ENCODE results near the gene XPO6. TPM values are rescaled to one million over a fixed set of nuclear protein-coding genes. Genes with fewer than 3 reads are reported as not detected.

Gene XPO6
- total RNA-seq, 1 donor = 105 TPM

DNA sequence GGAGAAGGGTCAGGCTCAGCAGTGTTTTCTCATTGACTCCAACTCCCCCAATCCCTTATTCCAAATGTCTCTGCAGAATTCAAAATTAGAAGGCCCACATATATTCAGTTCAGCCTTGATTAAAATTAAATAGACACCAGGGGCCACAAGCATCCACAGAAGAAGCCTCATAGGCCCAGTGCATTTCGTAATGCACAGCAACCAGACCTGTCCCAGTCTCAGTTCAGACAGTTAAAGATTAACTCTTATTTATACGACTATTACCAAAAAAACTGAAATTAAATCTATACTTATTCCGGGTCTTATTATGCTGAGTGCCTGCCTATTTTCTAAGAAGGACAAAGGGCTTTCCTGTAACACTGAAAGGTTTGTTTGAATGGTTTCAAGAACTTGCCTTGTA, 106.5 kb downstream of the XPO6 start:
- no peak for DNase-seq (ENCODE audit: low read depth)
- H3K4me3 ChIP-seq (ENCODE audit: low read depth, low read length) = no peak overlapping the region
- TF ChIP-seq CTCF (IDR thresholded peaks at IDR 0.05; ENCODE audit: insufficient read depth, low read depth, low read length) = no peak

DNA sequence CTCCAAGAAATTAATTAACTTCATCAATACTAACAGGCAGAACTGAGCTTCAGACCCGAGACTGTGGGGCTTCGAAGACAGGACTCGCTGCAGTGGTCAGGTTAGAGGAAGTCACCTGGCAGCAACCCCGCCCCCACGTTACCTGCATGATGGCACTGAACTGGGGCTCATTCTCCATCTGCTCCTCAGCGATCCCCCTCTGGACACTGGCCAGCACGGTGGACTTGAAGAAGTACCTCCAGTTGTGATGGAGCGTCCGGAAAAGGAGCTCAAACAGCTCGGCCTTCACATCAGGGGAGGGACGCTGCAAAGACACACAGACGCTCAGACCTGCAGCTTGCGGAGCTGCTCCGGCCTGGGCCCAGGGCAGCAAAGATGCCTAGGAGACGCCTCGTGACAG, 107.4 kb downstream of the XPO6 start:
- TF ChIP-seq CTCF (IDR thresholded peaks at IDR 0.05; ENCODE audit: insufficient read depth, low read depth, low read length) = no peak
- DNase-seq (ENCODE audit: low read depth) = no peak
- H3K4me3 ChIP-seq (ENCODE audit: low read depth, low read length) = no peak overlapping the region

- no peak for DNase-seq (ENCODE audit: low read depth)
- no peak overlapping the region for H3K4me3 ChIP-seq (ENCODE audit: low read depth, low read length)
- no peak for TF ChIP-seq CTCF (IDR thresholded peaks at IDR 0.05; ENCODE audit: insufficient read depth, low read depth, low read length)
Measured at GRCh38 chr16:28103516-28104170, 108.1 kb downstream of the XPO6 start.

GRCh38 chr16:28101533-28101890, 110.3 kb downstream of the XPO6 start:
- no peak for DNase-seq (ENCODE audit: low read depth)
- no peak overlapping the region for H3K4me3 ChIP-seq (ENCODE audit: low read depth, low read length)
- no peak for TF ChIP-seq CTCF (IDR thresholded peaks at IDR 0.05; ENCODE audit: insufficient read depth, low read depth, low read length)

DNA sequence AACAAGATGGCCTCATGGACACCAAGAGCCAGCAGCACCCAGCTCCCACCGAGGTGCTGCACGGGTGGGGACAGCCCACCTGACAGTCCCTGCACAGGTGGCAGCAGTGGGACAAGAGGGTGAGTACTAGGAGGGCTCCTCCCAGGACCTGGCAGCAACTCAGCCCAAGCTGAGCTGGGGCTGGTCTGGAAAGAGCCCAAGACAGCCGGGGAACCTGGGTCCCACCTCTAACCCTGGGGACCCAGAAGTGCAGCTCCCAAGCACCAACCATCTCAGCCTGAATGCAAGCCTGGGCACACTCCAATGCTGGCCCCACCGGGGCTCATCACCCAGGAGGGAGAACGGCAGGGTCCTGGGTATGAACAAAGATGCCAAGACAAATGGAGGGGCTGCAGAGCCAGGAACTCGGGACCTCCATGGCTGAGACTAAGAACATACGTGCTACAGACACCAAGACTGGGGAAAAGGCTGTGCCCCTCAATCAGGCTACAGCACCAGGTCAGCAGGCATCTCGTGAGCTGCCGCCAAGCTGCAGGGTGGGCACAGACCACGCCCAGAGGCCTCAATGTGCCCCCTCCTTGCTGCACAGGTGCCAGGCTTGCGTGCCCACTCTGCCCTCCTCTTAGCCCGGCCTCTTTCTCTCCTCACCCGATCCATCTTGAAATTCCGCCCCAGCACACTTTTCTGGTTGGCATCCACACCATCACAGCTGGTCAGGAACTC, 110.8 kb downstream of the XPO6 start:
- H3K4me3 ChIP-seq (ENCODE audit: low read depth, low read length) = no peak overlapping the region
- DNase-seq (ENCODE audit: low read depth) = no peak
- no peak for TF ChIP-seq CTCF (IDR thresholded peaks at IDR 0.05; ENCODE audit: insufficient read depth, low read depth, low read length)

DNA sequence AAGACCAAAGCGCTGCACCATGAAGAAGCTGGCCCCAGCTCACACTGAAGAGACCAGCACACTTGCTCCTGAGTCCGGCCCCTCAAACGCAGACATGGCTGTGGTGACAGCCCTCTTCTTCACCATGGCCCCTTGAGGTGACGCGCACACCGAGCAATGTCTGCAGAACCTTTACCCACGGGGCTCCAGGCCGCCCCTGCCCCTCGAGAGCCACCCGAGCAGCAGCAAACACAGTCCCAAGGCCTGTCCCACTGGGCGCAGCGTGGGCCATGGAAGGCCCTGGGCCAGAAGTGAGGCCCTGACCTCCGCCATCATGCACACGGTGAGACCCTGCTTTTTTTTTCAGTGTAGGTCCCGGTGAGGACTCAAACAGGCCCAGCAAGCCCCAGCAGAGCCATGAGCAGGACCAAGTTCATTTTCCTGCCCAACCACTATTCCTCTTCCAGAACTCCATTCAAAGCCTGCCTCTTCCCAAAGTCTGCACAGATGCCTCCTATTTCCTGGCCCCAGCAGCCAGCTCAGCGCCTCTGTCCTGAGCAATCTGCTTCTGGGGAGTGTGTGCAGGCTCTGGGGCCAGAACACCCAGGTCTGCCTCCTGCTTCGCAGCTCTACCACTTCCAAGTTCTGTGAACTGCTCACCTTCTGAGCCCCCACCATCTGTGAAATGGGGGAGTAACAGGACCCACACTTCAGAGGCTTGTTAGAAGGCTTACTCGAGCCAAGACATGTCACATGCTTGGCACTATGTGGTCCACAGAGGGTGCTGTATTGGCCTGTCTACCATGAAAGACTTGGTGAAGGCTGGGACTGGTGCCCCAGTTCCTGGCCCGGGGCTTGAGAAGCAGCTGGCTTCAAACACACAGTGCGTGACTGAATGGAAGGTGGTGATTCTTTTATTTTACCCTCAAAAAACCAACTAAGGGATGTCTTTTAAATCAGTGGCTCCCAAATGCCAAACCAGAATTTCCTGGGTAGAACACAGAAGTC, 112.5 kb downstream of the XPO6 start:
- DNase-seq (ENCODE audit: low read depth) = no peak
- TF ChIP-seq CTCF (IDR thresholded peaks at IDR 0.05; ENCODE audit: insufficient read depth, low read depth, low read length) = no peak

More for the DNA sequence above, 112.5 kb downstream of the XPO6 start:
- no peak overlapping the region for H3K4me3 ChIP-seq (ENCODE audit: low read depth, low read length)

All from fibroblast of villous mesenchyme (primary cell).